Urothelium cell line (cell line): ENCODE measurements around the gene CAT.
"Not testable (repeated sequence)": the region's sequence is repeated elsewhere in the genome, so short reads cannot be mapped to it uniquely, and the experiment has no call there.

Source experiments
- DNase-seq: peaks from one replicate; pipeline ENCODE4 v3.0.0; 2011; ENCODE audit warnings: low spot score, mixed read lengths
- FAIRE-seq: peaks from 2 replicates; lab custom pipeline; 2011; peaks lifted over from hg19 to GRCh38; lab: Jason Lieb, UNC

The CAT gene

DNA sequence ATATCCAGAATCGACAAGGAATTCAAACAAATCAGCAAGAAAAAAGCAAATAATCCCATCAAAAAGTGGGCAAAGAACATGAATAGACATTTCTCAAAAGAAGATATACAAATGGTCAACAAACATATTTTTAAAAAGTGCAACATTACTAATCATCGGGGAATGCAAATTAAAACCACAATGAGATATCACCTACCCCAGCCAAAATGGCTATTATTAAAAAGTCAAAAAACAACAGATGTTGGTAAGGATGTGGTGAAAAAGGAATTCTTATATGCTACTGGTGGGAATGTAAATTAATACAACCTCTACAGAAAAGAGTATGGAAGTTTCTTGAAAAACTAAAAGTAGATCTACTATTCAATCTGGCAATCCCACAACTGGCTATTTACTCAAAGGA lies 13.9 kb upstream of the CAT start:
- FAIRE-seq, DNase-seq: not testable (repeated sequence)

GRCh38 chr11:34425360-34425759 lies 13.4 kb upstream of the CAT start:
- DNase-seq (no peak), FAIRE-seq (no peak)

- DNase-seq (no peak), FAIRE-seq (no peak)
These were observed 12.9 kb upstream of the CAT start for GRCh38 chr11:34425867-34426266.

DNA sequence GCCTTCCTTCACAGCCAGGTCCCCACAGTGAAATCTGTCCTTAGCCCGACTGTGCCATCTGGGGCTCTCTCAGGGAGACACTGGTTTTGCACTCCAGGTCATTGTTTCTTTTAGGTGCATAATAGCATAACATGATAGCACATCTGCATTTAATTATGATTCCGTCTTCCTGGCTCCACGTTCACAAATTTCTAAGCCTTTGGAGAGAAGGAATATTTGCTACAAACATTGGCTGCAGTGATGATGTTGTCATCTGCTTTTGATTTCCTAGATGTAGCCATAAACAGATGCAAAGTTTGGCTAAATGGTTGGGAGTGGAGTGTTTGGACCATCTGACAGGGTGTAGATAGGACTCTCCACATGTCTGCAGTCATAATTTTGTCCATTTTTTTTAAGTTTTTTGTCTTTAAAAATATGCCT lies 12.0 kb upstream of the CAT start:
- no peak for DNase-seq
- FAIRE-seq, result no peak

DNA sequence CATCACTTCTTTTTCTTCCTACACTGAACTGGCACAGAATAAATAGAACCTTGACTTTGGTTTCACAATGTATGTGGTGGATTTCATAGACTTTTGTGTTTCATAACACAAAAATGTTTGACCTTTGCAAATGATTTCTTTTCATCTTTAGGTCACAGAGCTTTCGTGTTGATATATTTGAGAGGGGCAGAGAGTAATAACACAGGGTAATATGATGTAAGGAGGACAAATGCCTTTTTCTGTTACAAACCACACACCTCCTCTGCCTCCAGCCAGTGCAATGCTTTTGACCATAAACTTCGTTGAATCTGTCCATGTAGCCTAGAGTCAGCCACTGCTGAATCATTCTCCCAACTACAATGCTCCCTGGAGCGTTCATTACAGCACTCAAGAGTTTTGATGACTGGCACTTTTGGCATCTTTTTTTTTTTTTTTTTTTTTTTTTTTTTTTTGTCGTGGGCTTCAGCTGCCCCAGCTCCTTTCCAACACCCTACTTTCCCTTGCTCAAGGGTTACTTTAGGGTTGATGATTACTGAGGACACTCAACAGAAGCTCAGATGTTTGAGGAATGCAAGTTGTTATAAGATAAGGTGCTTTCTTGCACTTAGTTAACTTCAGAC lies 11.4 kb upstream of the CAT start:
- DNase-seq (peak; percentile 70), FAIRE-seq (no peak)

- FAIRE-seq (no peak), DNase-seq (no peak)
These were observed 6.8 kb upstream of the CAT start for GRCh38 chr11:34431979-34432378.

GRCh38 chr11:34432822-34433221 lies 5.9 kb upstream of the CAT start:
- no peak for FAIRE-seq
- DNase-seq, result no peak

GRCh38 chr11:34433899-34434298 lies 4.8 kb upstream of the CAT start:
- FAIRE-seq (no peak), DNase-seq (no peak)

GRCh38 chr11:34437224-34438125 lies 1.3 kb upstream of the CAT start:
- FAIRE-seq (no peak), DNase-seq (no peak)

GRCh38 chr11:34439610-34440198 lies 970 bp downstream of the CAT start:
- FAIRE-seq, result no peak
- no peak for DNase-seq

DNA sequence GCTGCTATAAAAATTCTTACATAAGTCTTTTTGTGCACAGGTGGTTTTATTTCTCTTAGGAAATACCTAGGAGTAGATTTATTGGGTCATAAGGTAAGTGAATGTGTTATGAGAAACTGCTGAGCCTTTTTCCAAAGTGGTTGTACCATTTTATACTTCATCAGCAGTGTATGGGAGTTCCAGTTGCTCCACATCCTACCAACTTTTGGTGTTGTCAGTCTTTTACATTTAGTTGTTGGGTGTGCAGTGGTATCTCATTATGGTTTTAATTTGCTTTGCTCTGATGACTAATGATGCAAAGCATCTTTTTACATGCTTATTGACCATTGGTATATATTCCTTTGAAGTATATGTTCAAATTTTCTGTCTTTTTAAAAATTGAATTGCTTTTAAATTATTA lies 3.1 kb downstream of the CAT start:
- FAIRE-seq (no peak), DNase-seq (no peak)

DNA sequence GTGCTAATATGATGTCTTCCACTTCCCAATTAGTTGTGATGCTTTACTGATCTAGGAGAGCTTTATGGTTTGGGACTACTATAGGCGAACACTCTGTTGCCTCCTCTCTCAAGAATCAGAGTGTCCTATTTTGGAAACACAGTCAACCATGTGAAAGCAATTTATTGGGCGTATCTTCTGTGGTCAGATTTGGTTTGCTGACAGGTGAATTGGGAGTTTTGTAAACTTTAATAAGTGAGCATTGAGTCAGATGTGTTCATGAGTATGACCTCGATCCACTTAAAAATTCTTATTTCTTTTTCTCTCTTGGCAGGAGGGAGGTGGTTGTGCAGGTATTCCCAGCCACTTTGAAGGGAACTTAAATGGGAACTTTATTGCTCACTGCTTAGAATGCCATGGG lies 4.4 kb downstream of the CAT start:
- no peak for FAIRE-seq
- DNase-seq, result no peak

GRCh38 chr11:34444428-34444827 lies 5.7 kb downstream of the CAT start:
- DNase-seq (no peak), FAIRE-seq (no peak)

- no peak for FAIRE-seq
- no peak for DNase-seq
These were observed 7.2 kb downstream of the CAT start for GRCh38 chr11:34445956-34446355.

DNA sequence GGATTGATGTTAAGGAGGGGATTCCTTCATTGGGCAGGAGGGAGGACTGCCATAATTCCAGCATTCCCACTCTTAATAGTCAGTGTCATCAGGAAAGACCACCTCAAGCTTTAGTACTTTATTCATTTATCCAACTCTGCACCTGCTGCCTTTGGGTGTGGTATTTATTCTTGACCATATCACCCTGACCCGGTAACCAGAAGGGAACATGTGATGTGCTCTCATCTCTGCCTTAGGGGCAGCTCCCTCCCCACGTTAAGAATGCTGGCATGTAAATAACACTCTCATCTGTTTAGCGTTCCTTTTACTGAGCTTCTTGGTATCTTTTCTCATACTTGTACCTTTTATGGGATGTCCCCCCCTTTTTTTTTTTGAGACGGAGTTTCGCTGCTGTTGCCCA lies 7.7 kb downstream of the CAT start:
- FAIRE-seq (no peak), DNase-seq (no peak)

DNA sequence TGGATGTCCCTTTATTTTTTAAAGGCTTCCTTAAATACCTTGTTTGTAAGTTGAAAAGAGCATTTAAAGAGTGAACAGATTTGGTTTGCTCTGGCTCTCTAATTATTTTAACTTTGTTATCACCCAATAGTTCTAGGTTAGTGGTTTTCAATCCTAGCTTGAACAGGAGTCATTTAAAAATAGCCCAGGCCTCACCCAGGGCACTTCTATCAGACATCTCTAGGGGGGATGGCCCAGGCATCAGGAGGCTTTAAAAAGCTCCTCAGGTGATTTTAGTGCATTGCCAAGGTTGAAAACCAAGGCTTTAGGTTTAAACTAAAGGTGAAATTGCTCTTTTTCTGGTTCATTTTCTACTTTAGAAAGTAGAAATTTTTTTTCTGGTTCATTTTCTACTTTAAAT lies 8.3 kb downstream of the CAT start:
- FAIRE-seq (no peak), DNase-seq (no peak)

DNA sequence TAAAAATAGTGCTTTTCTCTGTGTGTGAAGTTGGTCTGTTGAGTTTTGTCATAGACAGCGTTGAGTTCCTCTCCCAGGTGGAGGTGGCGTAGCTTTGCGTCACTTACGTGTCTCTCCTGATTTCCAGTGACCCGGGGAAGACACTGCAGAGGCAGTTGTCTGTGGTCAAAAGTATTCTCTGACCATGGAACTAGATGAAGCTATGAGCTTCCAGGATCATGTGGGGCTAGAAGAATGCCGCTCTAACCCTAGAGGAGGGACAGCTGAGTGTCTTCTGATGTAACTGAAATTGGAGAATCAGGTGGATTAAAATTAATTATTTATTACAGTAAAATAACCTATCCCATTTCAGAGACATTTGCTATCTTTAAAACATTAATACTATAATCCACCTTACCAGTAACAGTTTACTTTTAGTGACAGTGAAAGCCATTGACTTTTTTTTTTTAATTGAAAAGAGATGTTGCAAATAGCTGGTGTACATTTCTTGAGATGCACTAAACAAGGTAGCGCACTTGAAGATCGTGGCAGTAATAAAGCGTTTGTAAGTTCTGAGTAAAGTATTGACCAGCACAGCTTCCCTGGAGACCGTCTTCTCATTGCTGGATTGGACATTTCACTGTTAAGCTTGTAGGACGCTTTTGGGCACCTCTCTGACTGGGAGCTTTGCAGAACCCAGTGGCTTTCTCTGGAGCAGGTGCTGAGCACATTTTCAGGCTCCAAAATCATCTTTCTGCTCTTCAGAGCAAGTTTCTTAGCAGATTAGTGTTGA lies 9.7 kb downstream of the CAT start:
- DNase-seq (no peak), FAIRE-seq (no peak)

DNA sequence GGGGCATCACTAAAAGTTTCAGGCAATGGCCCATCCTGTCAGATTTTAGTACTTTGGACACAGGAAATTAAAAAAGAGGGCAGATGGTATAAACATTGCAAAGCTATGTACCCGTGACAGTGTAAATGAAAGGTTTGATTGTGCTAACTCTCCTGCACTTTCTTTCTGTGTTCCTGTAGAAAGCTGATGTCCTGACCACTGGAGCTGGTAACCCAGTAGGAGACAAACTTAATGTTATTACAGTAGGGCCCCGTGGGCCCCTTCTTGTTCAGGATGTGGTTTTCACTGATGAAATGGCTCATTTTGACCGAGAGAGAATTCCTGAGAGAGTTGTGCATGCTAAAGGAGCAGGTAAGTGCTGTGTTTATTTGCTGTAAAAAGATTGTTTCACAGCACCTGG lies 10.3 kb downstream of the CAT start:
- DNase-seq (no peak), FAIRE-seq (no peak)

- FAIRE-seq, result no peak
- DNase-seq, result no peak
These were observed 12.3 kb downstream of the CAT start for GRCh38 chr11:34451053-34451452.

- FAIRE-seq, result no peak
- DNase-seq, result no peak
These were observed 15.7 kb downstream of the CAT start for GRCh38 chr11:34454308-34455032.

- DNase-seq (no peak), FAIRE-seq (no peak)
These were observed 18.9 kb downstream of the CAT start for GRCh38 chr11:34457607-34458006.
